ENCODE data around the gene EIF4EBP2. TPM values are rescaled to one million over a fixed set of nuclear protein-coding genes. Genes with fewer than 3 reads are reported as not detected.
A peak's percentile ranks its signal among the peaks of the same experiment; 100 is the strongest.

Gene EIF4EBP2
- total RNA-seq, 1 experiment from 2014 or later: 93.2 TPM

- Histone ChIP-seq H3K79me2 (ENCODE audit: insufficient read depth, low read length) (no peaks in the 10 kb centered on the region), H3K27me3 (ENCODE audit: insufficient read depth, low read length) (peaks cover 14% of the 10 kb centered on the region; the same call in 1 of the 2 replicates), H3K4me1 (ENCODE audit: insufficient read depth, low read length) (peaks cover 13% of the 10 kb centered on the region; the same call in 1 of the 2 replicates), H4K20me1 (ENCODE audit: control insufficient read depth, insufficient read depth, insufficient read length) (no peaks in the 10 kb centered on the region), H3K14ac (ENCODE audit: insufficient read depth, low read length) (no peak overlapping the region; the same call in 1 of the 2 replicates), H4K8ac (replicated peaks; ENCODE audit: insufficient read length, low read depth, low read length) (no peak overlapping the region), H3K23ac (ENCODE audit: insufficient read length, low read depth, low read length) (no peak overlapping the region), H4K5ac (ENCODE audit: insufficient read length, low read depth, low read length) (no peak overlapping the region), H2BK20ac (ENCODE audit: low read depth, low read length, poor library complexity, severe bottlenecking) (no peak overlapping the region), H2BK5ac (ENCODE audit: insufficient read length, low read length) (no peak overlapping the region), H2AK5ac (ENCODE audit: insufficient read length, low read length) (no peak overlapping the region), H3K9ac (ENCODE audit: extremely low read depth, insufficient read length, low read length) (no peak overlapping the region), H3K56ac (ENCODE audit: insufficient read length, low read depth, low read length) (no peak overlapping the region), H3K4ac (ENCODE audit: low read depth, low read length) (no peak overlapping the region), H2BK15ac (ENCODE audit: low read depth, low read length) (no peak overlapping the region), H2BK12ac (ENCODE audit: insufficient read length, low read depth, low read length) (no peak overlapping the region), H4K91ac (ENCODE audit: insufficient read length, low read depth, low read length) (no peak overlapping the region), H3K9me3 (ENCODE audit: control insufficient read depth, low read depth, low read length) (no peaks in the 10 kb centered on the region), H3T11ph (ENCODE audit: low read length) (no peak overlapping the region), H3K18ac (ENCODE audit: insufficient read length, low read depth, low read length) (no peak overlapping the region), H3K4me2 (ENCODE audit: insufficient read depth, insufficient read length, low read length) (peak overlapping the region; percentile 43), H2BK120ac (ENCODE audit: low read depth, low read length, poor library complexity, severe bottlenecking) (no peak overlapping the region), H3K23me2 (ENCODE audit: insufficient read length, low read depth, low read length, poor library complexity, severe bottlenecking) (peaks cover 14% of the 10 kb centered on the region), H3K79me1 (ENCODE audit: insufficient read depth, low read depth, low read length, poor library complexity, severe bottlenecking) (no peaks in the 10 kb centered on the region), H3K27ac (ENCODE audit: insufficient read length, low read depth, low read length) (no peak overlapping the region), H2AFZ (ENCODE audit: low read length) (no peak overlapping the region)
- peaks cover 46 to 56% of the 10 kb centered on the region in 2 experiments for H3K4me1 Mint-ChIP-seq
- no peak overlapping the region for H3K27ac Mint-ChIP-seq
- peak overlapping the region; percentile 74 to 81 for H3K4me3 Mint-ChIP-seq
- DNase-seq: peak; percentile 57
- TF ChIP-seq CTCF (conservative IDR thresholded peaks at IDR 0.05): no peak
- WGBS (ENCODE audit: extremely low coverage, insufficient read length, low lambda C conversion rate): no CpG with 5 or more reads among the region's 62 CpGs
- H3K27me3 Mint-ChIP-seq (ENCODE audit: low read depth): peaks cover 73% of the 10 kb centered on the region
- no peaks in the 10 kb centered on the region; a peak in 2 of 5 replicates for H3K9me3 Mint-ChIP-seq
- peaks cover 0 to 8% (median 0%) of the 10 kb centered on the region in 3 experiments; a peak in 2 of 7 replicates for H3K36me3 Mint-ChIP-seq (ENCODE audit: insufficient read depth in 1 of 3, low read depth in 3 of 3)
Observed at GRCh38 chr10:70458329-70459060, 54.5 kb downstream of the EIF4EBP2 start.

Data from H9 (cell line).